Spleen (tissue), 7 donors: ENCODE results near the gene KCNK6.

Experiments used
- CTCF ChIP-seq, 11 experiments: fragments of 200-600 bp in 7 of 11; fragments of 450-650 bp in 4 of 11; sonication (generic) in 4 of 11; IDR thresholded peaks in 8 of 11; conservative IDR thresholded peaks in 3 of 11; 1 replicate in 7 of 11; 2 replicates in 4 of 11; pipeline versions ENCODE4 v1.4.0 to v1.8.0; 2016 to 2021; ENCODE audit warnings: antibody characterized with exemption in 11 of 11, inconsistent platforms in 4 of 11, mild to moderate bottlenecking in 1 of 11
- POLR2A ChIP-seq, 3 donors: fragments of 450-650 bp; IDR thresholded peaks; one replicate each; pipeline ENCODE4 v1.5.1; 2017; ENCODE audit warnings: antibody characterized with exemption in 3 of 3, mild to moderate bottlenecking in 1 of 3
- donor health status: DM: no; HTN: no; CAD: no; lungs with moderate emphysema.
- donor health status: DM: no; HTN: no; CAD: no.
- donor health status: DM: no; HTN: no; CAD: no.

- TF ChIP-seq CTCF (IDR thresholded peaks at IDR 0.05 in 8 of 11, conservative IDR thresholded peaks at IDR 0.05 in 3 of 11) (no peak), POLR2A (IDR thresholded peaks at IDR 0.05) (no peak)
Observed at GRCh38 chr19:38288123-38288855, 31.4 kb upstream of the KCNK6 start.
